Hepatocyte (in vitro differentiated cells): ENCODE results near the gene ELL. TPM values are rescaled to one million over a fixed set of nuclear protein-coding genes. Genes with fewer than 3 reads are reported as not detected.
A peak's percentile ranks its signal among the peaks of the same experiment; 100 is the strongest.

Experiments used
- DNase-seq: peaks from one replicate; pipeline ENCODE4 v3.0.0-alpha.2; 2016; ENCODE audit warnings: low spot score
- H2AFZ ChIP-seq: fragments of 200-600 bp; sonication (generic); 2 replicates; pipeline ENCODE4 v1.6.0; 2016; ENCODE audit warnings: antibody characterized with exemption, mild to moderate bottlenecking
- H3K27ac ChIP-seq: fragments of 200-600 bp; sonication (generic); 2 replicates; pipeline ENCODE4 v1.5.1; 2016; ENCODE audit warnings: mild to moderate bottlenecking
- H3K27me3 ChIP-seq: fragments of 200-600 bp; sonication (generic); 2 replicates; pipeline ENCODE4 v1.6.1; 2016
- H3K36me3 ChIP-seq: fragments of 200-600 bp; sonication (generic); replicated peaks from 2 replicates; pipeline ENCODE4 v1.5.1; 2016; ENCODE audit warnings: low read depth; ENCODE audit not compliant: insufficient read depth
- H3K4me1 ChIP-seq: fragments of 200-600 bp; sonication (generic); 2 replicates; pipeline ENCODE4 v1.5.1; 2016; ENCODE audit warnings: mild to moderate bottlenecking, moderate library complexity; ENCODE audit not compliant: insufficient read depth
- H3K4me2 ChIP-seq: fragments of 200-600 bp; sonication (generic); 2 replicates; pipeline ENCODE4 v1.6.0; 2016
- H3K4me3 ChIP-seq: fragments of 200-600 bp; sonication (generic); 2 replicates; pipeline ENCODE4 v1.5.1; 2016; ENCODE audit warnings: mild to moderate bottlenecking
- H3K79me2 ChIP-seq: fragments of 200-600 bp; sonication (generic); 2 replicates; pipeline ENCODE4 v1.6.0; 2017; ENCODE audit warnings: mild to moderate bottlenecking
- H3K9me2 ChIP-seq: fragments of 200-600 bp; sonication (generic); replicated peaks from 2 replicates; pipeline ENCODE4 v1.6.0; 2017; ENCODE audit warnings: mild to moderate bottlenecking; ENCODE audit not compliant: insufficient read depth
- H3K9me3 ChIP-seq: fragments of 200-600 bp; sonication (generic); 2 replicates; pipeline ENCODE4 v1.5.1; 2016; ENCODE audit warnings: low read depth, mild to moderate bottlenecking
- H4K20me1 ChIP-seq: fragments of 200-600 bp; sonication (generic); 2 replicates; pipeline ENCODE4 v1.6.0; 2016; ENCODE audit warnings: mild to moderate bottlenecking; ENCODE audit not compliant: insufficient read depth, poor library complexity, severe bottlenecking
- CTCF ChIP-seq: fragments of 200-600 bp; sonication (generic); IDR thresholded peaks from 2 replicates; pipeline ENCODE4 v1.5.1; 2016; ENCODE audit warnings: antibody characterized with exemption, mild to moderate bottlenecking; ENCODE audit not compliant: poor library complexity
- EZH2 ChIP-seq: fragments of 200-600 bp; sonication (generic); IDR thresholded peaks from 2 replicates; pipeline ENCODE4 v1.6.1; 2016; ENCODE audit warnings: antibody characterized with exemption, mild to moderate bottlenecking, borderline replicate concordance
- EZH2phosphoT487 ChIP-seq: fragments of 200-600 bp; sonication (generic); IDR thresholded peaks from one replicate; pipeline ENCODE4 v1.6.1; 2018; ENCODE audit warnings: antibody characterized with exemption, mild to moderate bottlenecking, low read depth, moderate library complexity; ENCODE audit not compliant: unreplicated experiment, severe bottlenecking
- WGBS: methylation state at CpG from one replicate; pipeline ENCODE4 v1.1.6; 2016; ENCODE audit warnings: low lambda C conversion rate; ENCODE audit errors: missing lambda C conversion rate; 5-methylcytosine and 5-hydroxymethylcytosine counted together
- polyA plus RNA-seq: library from polyadenylated mRNA; unstranded; fragments of >200 nt; fragmentation: Nextera tagmentation; extraction: Ambion mirVana; gene quantifications from 2 replicates; pipeline ENCODE4 v1.2.1, GENCODE V29; 2016
- total RNA-seq: library from RNA; depleted of rRNA; stranded (reverse); fragments of >200 nt; gene quantifications from 2 replicates; pipeline ENCODE4 v1.2.3, GENCODE V29; 2014

Gene ELL
- total and polyA plus RNA-seq, 2 experiments from 2014 or later = 11.0 to 15.0 TPM

DNA sequence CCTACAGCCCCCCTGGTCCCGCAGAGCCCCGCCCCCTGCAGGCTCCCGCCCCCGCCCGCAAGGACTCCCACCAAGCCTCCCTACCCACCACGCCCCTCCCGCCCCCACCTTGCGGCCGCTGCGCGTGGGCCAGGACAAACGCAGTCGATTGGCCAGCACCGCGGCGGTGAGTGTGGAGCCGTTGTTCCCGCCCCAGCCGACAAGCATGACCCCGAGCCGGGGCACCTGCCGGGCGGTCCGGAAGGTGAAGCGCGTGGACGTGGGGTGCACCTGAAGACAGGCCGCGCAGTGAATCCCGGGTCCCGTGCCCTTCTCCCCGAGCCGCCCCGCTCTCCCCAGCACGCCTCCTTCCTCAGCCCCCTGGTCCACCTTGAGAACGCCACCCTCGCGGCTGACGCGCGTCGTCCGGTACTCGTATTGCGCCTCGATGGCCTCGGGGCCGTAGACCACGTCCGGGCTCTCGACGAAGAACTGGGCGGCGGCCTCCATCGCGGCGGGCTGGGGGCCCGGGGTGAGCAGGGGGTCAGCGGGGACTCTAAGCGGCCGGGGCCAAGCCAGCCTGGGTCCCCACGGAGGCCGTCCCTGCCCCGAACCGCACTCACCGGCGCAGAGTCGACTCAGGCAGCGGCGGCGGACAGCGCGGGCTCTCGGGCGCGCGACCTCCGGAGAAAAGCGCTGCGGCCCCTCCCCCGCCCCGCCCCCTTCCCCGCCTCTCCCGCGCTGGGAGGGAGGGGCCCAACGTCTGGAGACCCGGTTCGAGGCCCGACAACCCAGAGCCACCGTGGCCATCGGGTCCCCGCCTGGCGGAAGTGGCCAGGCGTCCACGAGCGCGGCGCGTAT, 84.2 kb downstream of the ELL start, which contains the start of gene ISYNA1:
TSS of gene ISYNA1 (minus strand) at position 643 of the 840 bp plus-strand sequence. CDS start at position 489, 154 bp downstream.
- H3K4me1 ChIP-seq = peaks cover 46% of the 10 kb centered on the region
- H4K20me1 ChIP-seq = no peaks in the 10 kb centered on the region
- H2AFZ ChIP-seq = peak within 1 kb of the TSS; percentile 44
- H3K4me3 ChIP-seq = peak within 1 kb of the TSS; percentile 74
- H3K9me2 ChIP-seq = no peaks in the 10 kb centered on the region
- H3K4me2 ChIP-seq = peak within 1 kb of the TSS; percentile 95
- no peaks in the 10 kb centered on the region for H3K9me3 ChIP-seq
- peaks cover 11% of the 10 kb centered on the region for H3K79me2 ChIP-seq
- under 1% methylated on average over 26 of the region's 99 CpGs for WGBS
- no peaks in the 10 kb centered on the region for H3K36me3 ChIP-seq
- DNase-seq = peak; percentile 76
- H3K27ac ChIP-seq = peak within 1 kb of the TSS; percentile 86
- H3K27me3 ChIP-seq = no peaks in the 10 kb centered on the region
- TF ChIP-seq CTCF (no peak), EZH2phosphoT487 (no peak), EZH2 (no peak)

DNA sequence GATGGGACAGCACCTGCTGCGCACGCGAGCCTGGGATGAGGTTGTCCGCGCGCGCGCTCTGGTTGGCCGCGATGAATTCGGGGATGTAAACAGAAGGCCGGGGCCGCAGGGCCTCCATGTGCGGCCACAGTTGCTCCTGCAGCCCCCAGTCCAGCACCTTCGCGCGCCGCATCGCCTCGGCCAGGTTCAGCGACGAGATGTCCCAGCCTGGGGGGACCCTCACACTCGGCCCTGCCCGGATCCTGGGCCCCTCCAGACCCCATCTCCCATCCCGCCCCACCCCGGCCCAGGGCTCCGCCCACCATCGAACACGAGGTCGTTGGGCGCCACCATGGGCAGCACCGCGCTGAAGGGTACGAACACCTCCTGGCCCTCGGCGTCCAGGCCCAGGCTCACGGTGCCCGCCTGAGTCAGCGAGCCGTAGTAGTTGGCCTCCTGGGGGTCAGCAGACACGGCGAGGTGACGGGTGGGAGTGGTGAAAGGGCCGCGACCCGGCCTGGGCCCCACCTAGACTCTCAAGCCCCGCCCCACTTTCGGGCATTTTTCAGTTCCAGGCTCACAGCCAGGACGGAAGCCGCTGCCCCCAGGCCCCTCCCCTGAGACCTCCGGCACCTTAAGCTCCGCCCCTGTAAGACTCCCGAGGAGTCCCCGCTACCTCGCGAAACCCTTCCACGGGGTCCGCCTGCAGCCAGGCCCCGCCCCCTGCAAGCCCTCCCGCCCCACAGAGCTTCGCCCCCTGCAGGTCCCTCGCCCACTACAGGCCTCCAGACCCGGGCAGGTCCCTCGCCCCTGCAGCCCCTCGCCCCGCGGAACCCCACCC, 85.0 kb downstream of the ELL start:
- no peak overlapping the region for H2AFZ ChIP-seq
- H3K4me3 ChIP-seq = peak overlapping the region; percentile 74
- 44% methylated on average over 31 of the region's 67 CpGs for WGBS
- no peaks in the 10 kb centered on the region for H4K20me1 ChIP-seq
- no peaks in the 10 kb centered on the region for H3K27me3 ChIP-seq
- peak overlapping the region; percentile 73 for H3K27ac ChIP-seq
- peaks cover 14% of the 10 kb centered on the region for H3K79me2 ChIP-seq
- H3K9me2 ChIP-seq = no peaks in the 10 kb centered on the region
- no peaks in the 10 kb centered on the region for H3K36me3 ChIP-seq
- peak overlapping the region; percentile 95 for H3K4me2 ChIP-seq
- peaks cover 53% of the 10 kb centered on the region for H3K4me1 ChIP-seq
- peak; percentile 92 for DNase-seq
- H3K9me3 ChIP-seq = no peaks in the 10 kb centered on the region
- peak; percentile 12 for TF ChIP-seq CTCF
- no peak for TF ChIP-seq EZH2phosphoT487

DNA sequence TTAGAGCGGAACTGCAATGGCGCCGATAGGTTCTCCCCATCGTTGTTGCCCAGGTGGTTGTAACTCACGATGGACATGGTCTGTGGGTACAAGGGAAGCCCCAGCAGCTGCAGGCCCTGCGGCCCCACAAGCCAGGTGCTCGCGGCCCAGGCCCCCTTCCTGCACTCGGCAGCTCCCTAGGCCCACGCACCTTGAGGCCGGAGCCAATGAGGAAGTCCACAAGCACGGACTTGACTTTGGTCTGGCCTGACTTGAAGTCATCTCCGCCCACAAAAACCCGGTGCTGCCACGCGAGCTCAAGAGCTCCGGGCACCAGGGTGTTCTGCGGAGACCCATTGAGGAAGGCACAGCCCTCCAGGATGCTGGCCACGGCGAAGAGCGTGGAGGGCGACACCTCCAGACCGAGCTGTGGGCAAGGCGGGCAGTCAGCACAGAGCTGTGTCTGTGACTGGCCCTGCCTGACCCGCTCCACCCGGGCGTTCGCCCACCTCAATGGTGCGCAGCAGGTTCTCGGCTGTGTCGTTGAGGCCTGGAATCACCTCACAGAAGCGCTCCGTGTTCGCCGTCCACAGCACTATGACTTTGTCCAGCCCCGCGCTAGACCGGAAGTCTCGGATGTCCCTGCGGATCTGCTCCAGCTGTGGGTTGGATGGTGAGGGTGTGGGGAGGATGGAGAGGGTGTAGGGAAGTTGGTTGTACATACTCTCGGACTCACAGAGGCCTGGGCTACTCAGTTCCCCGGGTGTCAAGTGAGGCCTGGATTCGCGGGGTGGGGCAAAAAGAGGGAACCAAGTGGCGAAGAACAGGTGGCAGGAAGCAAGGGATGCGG, 85.8 kb downstream of the ELL start:
- TF ChIP-seq CTCF (no peak), EZH2phosphoT487 (no peak), EZH2 (no peak)
- H3K36me3 ChIP-seq = no peaks in the 10 kb centered on the region
- peaks cover 54% of the 10 kb centered on the region for H3K4me1 ChIP-seq
- WGBS = 95% methylated on average over 40 of the region's 46 CpGs
- no peak for DNase-seq
- H3K27me3 ChIP-seq = no peaks in the 10 kb centered on the region
- H3K4me2 ChIP-seq = peak overlapping the region; percentile 95
- no peaks in the 10 kb centered on the region for H3K9me3 ChIP-seq
- no peak overlapping the region for H3K4me3 ChIP-seq
- H3K9me2 ChIP-seq = no peaks in the 10 kb centered on the region
- H3K79me2 ChIP-seq = peaks cover 14% of the 10 kb centered on the region
- no peak overlapping the region for H3K27ac ChIP-seq
- no peak overlapping the region for H2AFZ ChIP-seq
- H4K20me1 ChIP-seq = no peaks in the 10 kb centered on the region
